ENCODE data around the gene IGSF21. TPM values are rescaled to one million over a fixed set of nuclear protein-coding genes. Genes with fewer than 3 reads are reported as not detected.

The IGSF21 gene
- total RNA-seq, 1 donor: not detected

DNA sequence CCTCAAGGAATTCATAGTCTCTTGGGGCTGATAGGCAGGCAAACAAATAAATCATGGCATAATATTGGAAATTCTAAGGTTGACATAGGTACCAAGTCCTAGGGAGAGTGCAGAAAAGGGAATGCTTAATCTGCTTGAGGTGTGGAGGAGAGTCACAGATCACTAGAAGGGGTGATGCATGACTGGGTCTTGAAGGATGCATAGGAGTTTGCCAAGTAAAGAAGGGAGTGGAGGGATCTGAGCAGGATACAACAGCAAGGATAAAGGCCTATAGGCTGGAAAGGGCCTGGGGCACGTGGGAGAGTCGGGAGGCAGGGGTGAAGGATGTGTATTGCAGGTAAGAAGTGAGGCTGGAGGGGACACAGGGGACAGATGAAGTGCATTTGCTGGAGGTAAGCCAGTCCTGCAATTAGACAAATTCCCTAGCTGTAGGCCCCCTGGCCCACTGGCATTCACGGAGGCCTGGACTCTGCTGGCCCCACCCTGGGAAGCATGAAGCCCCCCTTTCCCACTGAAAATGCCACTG lies 15.9 kb downstream of the IGSF21 start:
- no peak for DNase-seq (ENCODE audit: low read depth)
- no peak overlapping the region for H3K4me3 ChIP-seq (ENCODE audit: low read depth, low read length)
- TF ChIP-seq, protein P1, sequence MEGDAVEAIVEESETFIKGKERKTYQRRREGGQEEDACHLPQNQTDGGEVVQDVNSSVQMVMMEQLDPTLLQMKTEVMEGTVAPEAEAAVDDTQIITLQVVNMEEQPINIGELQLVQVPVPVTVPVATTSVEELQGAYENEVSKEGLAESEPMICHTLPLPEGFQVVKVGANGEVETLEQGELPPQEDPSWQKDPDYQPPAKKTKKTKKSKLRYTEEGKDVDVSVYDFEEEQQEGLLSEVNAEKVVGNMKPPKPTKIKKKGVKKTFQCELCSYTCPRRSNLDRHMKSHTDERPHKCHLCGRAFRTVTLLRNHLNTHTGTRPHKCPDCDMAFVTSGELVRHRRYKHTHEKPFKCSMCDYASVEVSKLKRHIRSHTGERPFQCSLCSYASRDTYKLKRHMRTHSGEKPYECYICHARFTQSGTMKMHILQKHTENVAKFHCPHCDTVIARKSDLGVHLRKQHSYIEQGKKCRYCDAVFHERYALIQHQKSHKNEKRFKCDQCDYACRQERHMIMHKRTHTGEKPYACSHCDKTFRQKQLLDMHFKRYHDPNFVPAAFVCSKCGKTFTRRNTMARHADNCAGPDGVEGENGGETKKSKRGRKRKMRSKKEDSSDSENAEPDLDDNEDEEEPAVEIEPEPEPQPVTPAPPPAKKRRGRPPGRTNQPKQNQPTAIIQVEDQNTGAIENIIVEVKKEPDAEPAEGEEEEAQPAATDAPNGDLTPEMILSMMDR (IDR thresholded peaks at IDR 0.05; ENCODE audit: insufficient read depth, low read depth, low read length): no peak

DNA sequence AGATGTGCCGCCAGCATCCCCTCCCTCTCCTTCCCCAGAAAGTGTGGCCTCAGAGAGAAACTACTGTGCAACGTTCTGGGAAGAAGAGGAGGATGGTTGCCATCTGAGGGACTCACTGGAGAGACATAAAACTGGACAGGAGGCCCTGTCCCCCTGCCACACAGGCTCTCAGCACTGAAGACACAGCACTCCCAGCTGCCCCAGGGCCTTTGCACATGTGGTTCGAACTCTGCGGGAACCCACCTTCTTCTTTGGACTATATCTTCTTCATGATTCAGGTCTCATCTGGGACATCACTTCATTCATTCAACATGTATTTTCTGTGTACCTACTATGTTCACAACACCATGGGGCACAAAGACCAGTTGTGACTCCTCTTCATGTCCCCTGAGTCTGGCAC lies 17.4 kb downstream of the IGSF21 start:
- no peak for DNase-seq (ENCODE audit: low read depth)
- TF ChIP-seq, protein P1 (IDR thresholded peaks at IDR 0.05; ENCODE audit: insufficient read depth, low read depth, low read length): no peak
- H3K4me3 ChIP-seq (ENCODE audit: low read depth, low read length): no peak overlapping the region

DNA sequence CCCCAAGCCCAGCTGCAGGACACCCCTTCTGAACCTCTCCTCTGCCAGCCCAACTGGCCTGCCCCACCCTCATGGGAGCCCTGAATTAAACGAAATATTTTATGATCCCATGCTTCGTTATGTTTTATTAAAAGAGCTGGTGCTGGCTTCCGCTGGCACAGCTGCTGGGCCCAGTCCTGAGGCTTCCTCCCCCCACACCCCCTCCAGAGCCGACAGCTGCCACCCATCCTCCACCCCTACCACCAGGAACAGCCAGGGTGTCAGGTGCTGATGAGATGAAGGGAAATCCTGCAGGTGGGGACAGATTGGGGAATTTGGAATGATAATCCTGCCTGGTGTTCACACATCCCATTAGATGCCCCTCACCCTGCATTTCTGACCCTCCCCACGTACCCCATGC lies 19.0 kb downstream of the IGSF21 start:
- H3K4me3 ChIP-seq (ENCODE audit: low read depth, low read length): no peak overlapping the region
- DNase-seq (ENCODE audit: low read depth): no peak
- TF ChIP-seq, protein P1 (IDR thresholded peaks at IDR 0.05; ENCODE audit: insufficient read depth, low read depth, low read length): no peak

DNA sequence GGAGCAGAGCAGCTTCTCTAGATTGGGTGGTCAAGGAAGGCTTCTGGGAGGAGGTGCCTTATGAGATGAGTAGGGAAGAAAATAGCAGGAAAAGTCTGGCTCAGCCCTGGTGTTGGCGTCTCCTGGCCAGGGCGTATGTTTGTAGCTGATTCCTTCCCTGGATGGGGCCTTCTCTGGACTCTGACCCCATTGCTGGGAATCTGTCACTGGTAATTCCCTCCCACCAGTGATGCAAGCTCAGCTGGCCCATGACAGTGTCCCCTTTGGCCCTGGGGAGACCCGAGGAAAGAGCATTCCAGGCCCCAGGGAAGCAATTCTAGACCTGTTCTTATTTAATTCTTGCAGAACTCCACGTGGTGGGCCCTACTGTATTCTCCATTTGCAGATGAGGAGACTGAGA lies 20.7 kb downstream of the IGSF21 start:
- TF ChIP-seq, protein P1 (IDR thresholded peaks at IDR 0.05; ENCODE audit: insufficient read depth, low read depth, low read length): no peak
- no peak for DNase-seq (ENCODE audit: low read depth)
- H3K4me3 ChIP-seq (ENCODE audit: low read depth, low read length): no peak overlapping the region

DNA sequence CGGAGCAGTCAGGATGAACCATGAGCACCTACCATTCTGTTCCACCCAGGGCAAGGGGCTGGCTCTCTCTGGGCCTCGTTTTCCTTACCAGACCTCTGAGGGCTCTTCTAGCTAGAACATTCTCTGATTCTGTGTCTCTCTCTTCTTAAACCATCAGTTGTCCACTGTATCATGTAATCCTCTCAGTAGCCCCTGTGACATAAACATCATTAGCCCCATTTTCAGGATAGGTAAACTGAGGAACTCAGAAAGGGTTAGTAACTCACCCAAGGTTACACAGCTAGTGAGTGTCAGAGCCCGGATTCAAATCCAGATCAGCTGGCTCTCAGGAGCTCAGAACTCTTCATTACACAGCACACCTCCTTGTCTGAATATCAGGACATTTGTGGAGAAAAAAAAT lies 22.8 kb downstream of the IGSF21 start:
- no peak for DNase-seq (ENCODE audit: low read depth)
- no peak overlapping the region for H3K4me3 ChIP-seq (ENCODE audit: low read depth, low read length)
- TF ChIP-seq, protein P1 (IDR thresholded peaks at IDR 0.05; ENCODE audit: insufficient read depth, low read depth, low read length): no peak

DNA sequence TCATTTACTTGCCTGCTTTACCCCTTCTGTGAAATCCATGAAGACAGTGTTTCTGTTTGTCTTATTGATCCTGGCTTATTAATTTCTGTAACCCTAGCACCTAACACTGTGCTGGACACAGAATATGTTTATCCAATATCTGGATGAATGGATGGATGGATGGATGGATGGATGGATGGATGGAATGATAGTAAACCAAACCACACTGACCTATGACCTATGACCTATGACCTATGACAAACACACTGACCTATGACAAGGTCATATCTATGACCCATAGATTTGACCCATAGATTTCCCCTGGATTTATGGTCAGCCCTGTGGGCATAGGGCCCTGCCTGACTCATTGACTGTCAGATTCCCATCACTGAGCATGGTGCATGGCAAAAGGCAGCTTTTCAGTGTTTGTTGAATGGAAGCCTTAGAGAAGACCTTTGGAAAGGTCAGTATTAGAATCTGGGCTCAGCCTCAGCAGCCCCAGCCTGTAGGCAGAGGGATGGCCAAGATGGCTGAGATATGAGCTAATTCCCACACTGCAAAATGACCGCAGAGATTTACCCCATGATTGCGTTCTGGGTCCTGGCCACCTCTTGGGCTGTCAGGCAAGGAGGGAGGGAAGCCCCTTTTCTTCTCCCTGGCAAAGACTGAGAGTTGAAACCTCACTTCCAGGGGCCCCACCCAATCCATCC lies 24.6 kb downstream of the IGSF21 start:
- DNase-seq (ENCODE audit: low read depth): no peak
- TF ChIP-seq, protein P1 (IDR thresholded peaks at IDR 0.05; ENCODE audit: insufficient read depth, low read depth, low read length): no peak

More for the DNA sequence above, 24.6 kb downstream of the IGSF21 start:
- H3K4me3 ChIP-seq (ENCODE audit: low read depth, low read length): no peak overlapping the region

Data from fibroblast of villous mesenchyme (primary cell).